IgD-negative memory B cell (primary cell): Measurements from ENCODE around the gene ANGPTL3. TPM values are rescaled to one million over a fixed set of nuclear protein-coding genes. Genes with fewer than 3 reads are reported as not detected.
"Not testable (repeated sequence)": the region's sequence is repeated elsewhere in the genome, so short reads cannot be mapped to it uniquely, and the experiment has no call there.

Experiments used
- H3K27ac Mint-ChIP-seq, 3 donors: one replicate each; pipeline ENCODE4 v1.8.0; 2020 to 2022; ENCODE audit warnings: mild to moderate bottlenecking in 3 of 3, mixed read lengths in 3 of 3, moderate library complexity in 1 of 3
- H3K27me3 Mint-ChIP-seq: one replicate; pipeline ENCODE4 v1.8.0; 2021; ENCODE audit warnings: mixed read lengths
- H3K36me3 Mint-ChIP-seq: one replicate; pipeline ENCODE4 v1.8.0; 2020; ENCODE audit warnings: mild to moderate bottlenecking, mixed read lengths
- H3K4me1 Mint-ChIP-seq, 3 donors: one replicate each; pipeline ENCODE4 v1.8.0; 2020 to 2022; ENCODE audit warnings: mixed read lengths in 3 of 3, mild to moderate bottlenecking in 1 of 3
- H3K4me3 Mint-ChIP-seq, 4 donors: one replicate each; pipeline ENCODE4 v1.8.0; 2020 to 2022; ENCODE audit warnings: mild to moderate bottlenecking in 4 of 4, mixed read lengths in 4 of 4, moderate library complexity in 3 of 4
- H3K9me3 Mint-ChIP-seq, 3 donors: one replicate each; pipeline ENCODE4 v1.8.0; 2020 to 2021; ENCODE audit warnings: mixed read lengths in 3 of 3, mild to moderate bottlenecking in 1 of 3
- polyA plus RNA-seq: library from polyadenylated mRNA; unstranded; fragments of 300-500 nt; fragmentation: Illumina TruSeq; gene quantifications from one replicate; pipeline ENCODE4 v1.2.3, GENCODE V29; 2021

ANGPTL3 gene
- not detected for polyA plus RNA-seq

- Mint-ChIP-seq H3K27ac (no peak within 1 kb of the TSS), H3K36me3 (peaks cover 2% of the 10 kb centered on the region), H3K4me1 (no peaks in the 10 kb centered on the region), H3K27me3 (no peaks in the 10 kb centered on the region), H3K9me3 (no peaks in the 10 kb centered on the region), H3K4me3 (no peak within 1 kb of the TSS)
Observed at GRCh38 chr1:62597281-62597680, at the start of gene ANGPTL3. Gene ANGPTL3, plus strand, starts transcription at chr1:62597520. Its CDS starts 47 bp downstream, at chr1:62597567.

- Mint-ChIP-seq H3K9me3 (no peaks in the 10 kb centered on the region), H3K36me3 (peaks cover 14% of the 10 kb centered on the region)
Observed at GRCh38 chr1:62561306-62561705, 36.0 kb upstream of the ANGPTL3 start.

GRCh38 chr1:62567182-62567581, 30.1 kb upstream of the ANGPTL3 start:
- H3K4me3 Mint-ChIP-seq, H3K27me3 Mint-ChIP-seq, H3K27ac Mint-ChIP-seq: not testable (repeated sequence)
- peaks cover 3 to 13% (median 7%) of the 10 kb centered on the region in 3 donors for H3K9me3 Mint-ChIP-seq
- peaks cover 16% of the 10 kb centered on the region for H3K36me3 Mint-ChIP-seq
- H3K4me1 Mint-ChIP-seq: peaks cover 11 to 19% (median 12%) of the 10 kb centered on the region in 3 donors

More at GRCh38 chr1:62561306-62561705, 36.0 kb upstream of the ANGPTL3 start:
- Mint-ChIP-seq H3K4me3 (no peak overlapping the region), H3K4me1 (peaks cover 10 to 19% (median 11%) of the 10 kb centered on the region in 3 donors), H3K27me3 (no peaks in the 10 kb centered on the region), H3K27ac (no peak overlapping the region)

GRCh38 chr1:62567926-62568325, 29.4 kb upstream of the ANGPTL3 start:
- peaks cover 5 to 13% (median 7%) of the 10 kb centered on the region in 3 donors for H3K9me3 Mint-ChIP-seq
- H3K4me1 Mint-ChIP-seq: peaks cover 11 to 19% (median 12%) of the 10 kb centered on the region in 3 donors
- H3K36me3 Mint-ChIP-seq: peaks cover 18% of the 10 kb centered on the region
- peak overlapping the region in 1 of 4 donors; percentile 15 for H3K4me3 Mint-ChIP-seq
- not testable (repeated sequence) for H3K27ac Mint-ChIP-seq, H3K27me3 Mint-ChIP-seq

GRCh38 chr1:62571517-62571916, 25.8 kb upstream of the ANGPTL3 start:
- peaks cover 24% of the 10 kb centered on the region for H3K36me3 Mint-ChIP-seq
- not testable (repeated sequence) for H3K27ac Mint-ChIP-seq, H3K4me1 Mint-ChIP-seq, H3K27me3 Mint-ChIP-seq
- peak overlapping the region in 1 of 4 donors; percentile 6 for H3K4me3 Mint-ChIP-seq
- H3K9me3 Mint-ChIP-seq: peaks cover 5 to 13% (median 7%) of the 10 kb centered on the region in 3 donors

GRCh38 chr1:62572476-62572875, 24.8 kb upstream of the ANGPTL3 start:
- peaks cover 5 to 10% (median 7%) of the 10 kb centered on the region in 3 donors for H3K9me3 Mint-ChIP-seq
- H3K27ac Mint-ChIP-seq: no peak overlapping the region
- no peak overlapping the region for H3K4me3 Mint-ChIP-seq
- H3K36me3 Mint-ChIP-seq: peaks cover 24% of the 10 kb centered on the region
- peaks cover 0 to 1% (median 0%) of the 10 kb centered on the region in 3 donors for H3K4me1 Mint-ChIP-seq
- H3K27me3 Mint-ChIP-seq: no peaks in the 10 kb centered on the region

- no peaks in the 10 kb centered on the region for H3K27me3 Mint-ChIP-seq
- H3K4me3 Mint-ChIP-seq: no peak overlapping the region
- no peaks in the 10 kb centered on the region for H3K4me1 Mint-ChIP-seq
- H3K9me3 Mint-ChIP-seq: peaks cover 3 to 7% (median 5%) of the 10 kb centered on the region in 3 donors
- H3K36me3 Mint-ChIP-seq: peaks cover 25% of the 10 kb centered on the region
- H3K27ac Mint-ChIP-seq: no peak overlapping the region
Observed at GRCh38 chr1:62573675-62574074, 23.6 kb upstream of the ANGPTL3 start.

- Mint-ChIP-seq H3K27ac (no peak overlapping the region), H3K27me3 (no peaks in the 10 kb centered on the region), H3K4me1 (no peaks in the 10 kb centered on the region), H3K36me3 (peaks cover 8% of the 10 kb centered on the region), H3K4me3 (no peak overlapping the region), H3K9me3 (no peaks in the 10 kb centered on the region)
Observed at GRCh38 chr1:62585469-62586155, 11.7 kb upstream of the ANGPTL3 start.

GRCh38 chr1:62588000-62588399, 9.3 kb upstream of the ANGPTL3 start:
- no peaks in the 10 kb centered on the region for H3K4me1 Mint-ChIP-seq
- no peak overlapping the region for H3K4me3 Mint-ChIP-seq
- no peaks in the 10 kb centered on the region for H3K27me3 Mint-ChIP-seq
- no peak overlapping the region for H3K27ac Mint-ChIP-seq
- no peaks in the 10 kb centered on the region for H3K9me3 Mint-ChIP-seq
- peaks cover 8% of the 10 kb centered on the region for H3K36me3 Mint-ChIP-seq

GRCh38 chr1:62589321-62589720, 8.0 kb upstream of the ANGPTL3 start:
- no peaks in the 10 kb centered on the region for H3K4me1 Mint-ChIP-seq
- no peak overlapping the region for H3K4me3 Mint-ChIP-seq
- H3K27ac Mint-ChIP-seq: no peak overlapping the region
- no peaks in the 10 kb centered on the region for H3K27me3 Mint-ChIP-seq
- H3K9me3 Mint-ChIP-seq: no peaks in the 10 kb centered on the region
- peaks cover 8% of the 10 kb centered on the region for H3K36me3 Mint-ChIP-seq

- H3K27me3 Mint-ChIP-seq: no peaks in the 10 kb centered on the region
- H3K36me3 Mint-ChIP-seq: peaks cover 6% of the 10 kb centered on the region
- no peaks in the 10 kb centered on the region for H3K4me1 Mint-ChIP-seq
- peak overlapping the region in 1 of 3 donors; percentile 24 for H3K27ac Mint-ChIP-seq
- no peaks in the 10 kb centered on the region for H3K9me3 Mint-ChIP-seq
- no peak overlapping the region for H3K4me3 Mint-ChIP-seq
Observed at GRCh38 chr1:62590255-62590969, 6.9 kb upstream of the ANGPTL3 start.

- peaks cover 4% of the 10 kb centered on the region for H3K36me3 Mint-ChIP-seq
- peak overlapping the region in 1 of 3 donors; percentile 13 for H3K27ac Mint-ChIP-seq
- H3K4me3 Mint-ChIP-seq: no peak overlapping the region
- no peaks in the 10 kb centered on the region for H3K4me1 Mint-ChIP-seq
- H3K27me3 Mint-ChIP-seq: no peaks in the 10 kb centered on the region
- no peaks in the 10 kb centered on the region for H3K9me3 Mint-ChIP-seq
Observed at GRCh38 chr1:62590970-62591368, 6.4 kb upstream of the ANGPTL3 start.

GRCh38 chr1:62593825-62594394, 3.4 kb upstream of the ANGPTL3 start:
- no peaks in the 10 kb centered on the region for H3K4me1 Mint-ChIP-seq
- no peaks in the 10 kb centered on the region for H3K27me3 Mint-ChIP-seq
- H3K36me3 Mint-ChIP-seq: peaks cover 2% of the 10 kb centered on the region
- H3K9me3 Mint-ChIP-seq: no peaks in the 10 kb centered on the region
- no peak overlapping the region for H3K27ac Mint-ChIP-seq
- H3K4me3 Mint-ChIP-seq: no peak overlapping the region

- Mint-ChIP-seq H3K27ac (no peak overlapping the region), H3K4me1 (no peaks in the 10 kb centered on the region), H3K36me3 (peaks cover 4% of the 10 kb centered on the region), H3K27me3 (no peaks in the 10 kb centered on the region), H3K4me3 (no peak overlapping the region), H3K9me3 (no peaks in the 10 kb centered on the region)
Observed at GRCh38 chr1:62595647-62596046, 1.7 kb upstream of the ANGPTL3 start.

GRCh38 chr1:62599044-62599443, 1.7 kb downstream of the ANGPTL3 start:
- no peaks in the 10 kb centered on the region for H3K27me3 Mint-ChIP-seq
- H3K9me3 Mint-ChIP-seq: no peaks in the 10 kb centered on the region
- H3K4me1 Mint-ChIP-seq: no peaks in the 10 kb centered on the region
- peaks cover 2% of the 10 kb centered on the region for H3K36me3 Mint-ChIP-seq
- H3K4me3 Mint-ChIP-seq: no peak overlapping the region
- H3K27ac Mint-ChIP-seq: no peak overlapping the region
